ENCODE data around the gene EXTL2.
"Not testable (repeated sequence)": the region's sequence is repeated elsewhere in the genome, so short reads cannot be mapped to it uniquely, and the experiment has no call there.

The EXTL2 gene
- total RNA-seq: 2.8 to 5.7 reads per million in 2 donors

- DNase-seq: peak; percentile 27 to 54 (median 45)
Observed at GRCh38 chr1:100894603-100895539, at the start of gene EXTL2. Gene EXTL2, minus strand, starts transcription at chr1:100894842. Its CDS starts 6,085 bp downstream, at chr1:100888757.

- no peak for DNase-seq
Observed at GRCh38 chr1:100943533-100943932, 48.9 kb upstream of the EXTL2 start.

GRCh38 chr1:100942304-100943046, 47.8 kb upstream of the EXTL2 start:
- DNase-seq: no peak

- DNase-seq: no peak
Observed at GRCh38 chr1:100941580-100942216, 47.1 kb upstream of the EXTL2 start.

- peak in 1 of 5 experiments; percentile 59 for DNase-seq
Observed at GRCh38 chr1:100941098-100941527, 46.5 kb upstream of the EXTL2 start.

GRCh38 chr1:100936194-100936967, 41.7 kb upstream of the EXTL2 start:
- no peak for DNase-seq

GRCh38 chr1:100933555-100933954, 38.9 kb upstream of the EXTL2 start:
- not testable (repeated sequence) for DNase-seq

GRCh38 chr1:100931716-100932115, 37.1 kb upstream of the EXTL2 start:
- no peak for DNase-seq

- peak in 1 of 5 experiments; percentile 46 for DNase-seq
Observed at GRCh38 chr1:100930494-100930893, 35.9 kb upstream of the EXTL2 start.

GRCh38 chr1:100928128-100928527, 33.5 kb upstream of the EXTL2 start:
- DNase-seq: peak in 1 of 5 experiments; percentile 39

GRCh38 chr1:100927276-100927675, 32.6 kb upstream of the EXTL2 start:
- DNase-seq: peak in 3 of 5 experiments; percentile 31 to 93 (median 64)

- DNase-seq: no peak
Observed at GRCh38 chr1:100926240-100926639, 31.6 kb upstream of the EXTL2 start.

GRCh38 chr1:100924991-100925390, 30.3 kb upstream of the EXTL2 start:
- DNase-seq: peak in 1 of 5 experiments; percentile 66

- DNase-seq: peak in 1 of 5 experiments; percentile 44
Observed at GRCh38 chr1:100924212-100924611, 29.6 kb upstream of the EXTL2 start.

- DNase-seq: peak in 2 of 5 experiments; percentile 24 to 53
Observed at GRCh38 chr1:100921110-100921706, 26.6 kb upstream of the EXTL2 start.

GRCh38 chr1:100912019-100912418, 17.4 kb upstream of the EXTL2 start:
- DNase-seq: no peak

- DNase-seq: no peak
Observed at GRCh38 chr1:100909018-100909417, 14.4 kb upstream of the EXTL2 start.

- DNase-seq: no peak
Observed at GRCh38 chr1:100907887-100908286, 13.2 kb upstream of the EXTL2 start.

- DNase-seq: no peak
Observed at GRCh38 chr1:100905181-100905580, 10.5 kb upstream of the EXTL2 start.

- no peak for DNase-seq
Observed at GRCh38 chr1:100904528-100904927, 9.9 kb upstream of the EXTL2 start.

- no peak for DNase-seq
Observed at GRCh38 chr1:100903777-100904176, 9.1 kb upstream of the EXTL2 start.

GRCh38 chr1:100902365-100902764, 7.7 kb upstream of the EXTL2 start:
- peak in 1 of 5 experiments; percentile 17 for DNase-seq

Data from T-helper 2 cell (primary cell).